Stimulated activated CD8-positive, alpha-beta memory T cell treated with anti-CD3 and anti-CD28 coated beads, Interleukin-7, amount 100 ng/mL, for 4 hours (primary cell): ENCODE measurements around the gene EIF4A3.

Source experiments
- DNase-seq, 2 donors: peaks; one replicate each; pipeline ENCODE4 v3.0.0-alpha.2; 2020; ENCODE audit warnings: low read depth in 2 of 2

Gene EIF4A3

GRCh38 chr17:80137131-80137530 lies 9.8 kb downstream of the EIF4A3 start:
- DNase-seq, result no peak

DNA sequence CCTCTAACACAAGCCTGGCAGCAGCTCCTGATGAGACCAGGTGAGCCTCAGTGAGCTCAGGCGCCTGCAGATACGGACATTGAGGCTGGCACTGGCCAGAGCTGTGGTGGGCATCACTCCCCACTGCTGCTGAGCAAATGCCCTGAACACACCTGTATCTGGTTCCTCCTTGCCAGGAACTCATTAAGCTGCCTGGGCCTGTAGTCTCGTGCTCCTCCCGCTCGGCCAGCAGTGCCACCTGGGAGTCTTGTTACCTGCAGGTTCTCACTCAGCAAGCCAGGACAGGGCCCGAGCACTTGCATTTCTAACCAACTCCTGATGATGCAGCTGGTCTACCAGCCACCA lies 13.3 kb downstream of the EIF4A3 start:
- no peak for DNase-seq

- DNase-seq, result no peak
Measured at GRCh38 chr17:80132906-80133625, 13.9 kb downstream of the EIF4A3 start.

DNA sequence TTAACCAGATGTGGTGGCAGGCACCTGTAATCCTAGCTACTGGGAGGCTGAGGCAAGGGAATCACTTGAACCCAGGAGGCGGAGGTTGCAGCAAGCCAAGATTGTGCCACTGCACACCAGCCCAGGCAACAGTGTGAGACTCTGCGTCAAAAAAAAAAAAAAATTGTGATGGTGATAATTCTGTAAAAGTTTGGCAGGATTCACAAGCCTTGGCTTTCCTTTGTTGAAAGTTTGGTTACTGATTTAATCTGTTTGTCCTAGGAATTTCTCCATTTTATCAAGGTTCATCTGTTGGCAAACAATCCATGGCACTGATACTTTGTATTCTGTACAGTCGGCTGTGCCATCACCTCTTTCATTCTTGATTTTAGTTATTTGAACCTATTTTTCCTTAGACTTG lies 15.9 kb downstream of the EIF4A3 start:
- no peak for DNase-seq

GRCh38 chr17:80129006-80129565 lies 17.8 kb downstream of the EIF4A3 start:
- DNase-seq, result no peak

GRCh38 chr17:80126449-80126715 lies 20.5 kb downstream of the EIF4A3 start:
- DNase-seq, result no peak

- no peak for DNase-seq
Measured at GRCh38 chr17:80125656-80126448, 21.1 kb downstream of the EIF4A3 start.

DNA sequence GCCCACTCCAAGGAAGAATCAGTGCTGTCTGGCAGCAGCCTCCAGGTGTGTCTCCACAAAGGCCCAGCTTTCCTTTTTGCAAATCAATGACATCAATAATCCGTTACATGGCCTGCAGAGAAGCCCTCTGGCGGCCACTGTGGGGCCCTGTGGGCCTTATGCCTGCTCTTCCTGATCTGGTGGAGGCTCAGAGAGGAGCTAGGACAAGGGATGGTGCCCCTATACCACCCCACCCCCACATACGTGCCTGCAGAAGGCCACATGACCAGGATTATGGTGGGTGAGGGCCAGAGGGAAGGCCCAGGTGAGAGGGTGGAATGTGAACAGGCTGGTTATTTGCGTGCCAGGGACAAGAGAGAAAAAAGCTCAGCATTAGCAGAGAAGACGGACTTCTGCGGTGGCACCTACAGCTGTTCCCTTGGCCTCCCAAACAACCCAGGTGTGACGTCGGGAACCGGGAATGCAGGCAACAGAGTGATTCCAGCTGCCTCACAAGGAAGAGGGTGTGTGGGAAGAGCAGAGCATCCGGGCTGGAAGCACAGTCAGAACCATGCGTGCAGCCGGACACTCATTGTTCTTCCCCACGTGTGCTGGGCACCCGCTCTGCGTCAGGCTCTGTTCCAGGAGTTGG lies 22.5 kb downstream of the EIF4A3 start:
- no peak for DNase-seq

DNA sequence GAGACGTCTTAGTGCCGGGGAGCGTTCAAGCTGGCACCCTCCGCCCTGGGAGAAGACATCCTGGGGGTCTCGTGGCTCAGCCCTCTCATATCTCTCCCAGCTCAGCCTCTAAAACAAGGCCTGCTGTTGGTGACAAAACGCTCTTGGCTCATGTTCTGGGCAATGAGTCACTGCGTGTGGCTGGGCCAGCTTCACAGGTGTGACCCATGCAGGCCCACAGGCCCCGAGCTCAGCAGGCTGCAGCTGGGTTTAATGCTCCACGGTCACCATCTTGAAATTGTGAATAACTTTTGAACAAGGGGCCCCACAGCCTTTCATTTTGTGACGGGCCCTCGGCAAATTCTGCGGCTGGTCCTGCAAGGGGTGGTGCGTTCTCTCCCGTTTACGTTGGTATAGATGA lies 23.1 kb downstream of the EIF4A3 start:
- no peak for DNase-seq

GRCh38 chr17:80122926-80123505 lies 23.9 kb downstream of the EIF4A3 start:
- DNase-seq, result no peak

DNA sequence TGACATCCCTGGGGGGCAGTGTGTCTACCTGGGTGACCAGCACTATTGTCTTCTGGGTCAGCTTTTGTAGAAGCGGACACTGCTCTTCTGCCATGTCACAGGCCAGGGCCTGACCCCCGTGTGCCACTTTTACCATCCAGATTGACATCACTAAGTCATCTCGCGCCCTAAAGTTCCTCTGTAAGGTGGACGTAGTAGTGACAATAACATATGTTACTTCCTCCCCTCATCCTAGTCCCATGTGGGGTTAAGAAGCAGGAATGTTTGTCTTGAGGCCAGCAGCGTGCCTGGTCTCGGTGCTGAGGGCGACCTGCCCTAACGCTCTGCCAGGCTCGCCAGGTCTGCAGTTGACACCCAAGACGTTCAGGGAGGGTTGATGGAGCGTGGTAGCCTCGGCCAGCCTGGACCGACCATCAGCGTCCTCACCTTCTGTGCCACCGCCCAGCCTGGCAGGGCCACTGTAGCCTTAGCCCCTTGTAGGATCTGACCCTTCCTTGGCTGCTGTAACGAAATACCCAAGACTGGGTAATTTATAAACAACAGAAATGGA lies 24.8 kb downstream of the EIF4A3 start:
- no peak for DNase-seq

- DNase-seq, result no peak
Measured at GRCh38 chr17:80119839-80120238, 27.1 kb downstream of the EIF4A3 start.

DNA sequence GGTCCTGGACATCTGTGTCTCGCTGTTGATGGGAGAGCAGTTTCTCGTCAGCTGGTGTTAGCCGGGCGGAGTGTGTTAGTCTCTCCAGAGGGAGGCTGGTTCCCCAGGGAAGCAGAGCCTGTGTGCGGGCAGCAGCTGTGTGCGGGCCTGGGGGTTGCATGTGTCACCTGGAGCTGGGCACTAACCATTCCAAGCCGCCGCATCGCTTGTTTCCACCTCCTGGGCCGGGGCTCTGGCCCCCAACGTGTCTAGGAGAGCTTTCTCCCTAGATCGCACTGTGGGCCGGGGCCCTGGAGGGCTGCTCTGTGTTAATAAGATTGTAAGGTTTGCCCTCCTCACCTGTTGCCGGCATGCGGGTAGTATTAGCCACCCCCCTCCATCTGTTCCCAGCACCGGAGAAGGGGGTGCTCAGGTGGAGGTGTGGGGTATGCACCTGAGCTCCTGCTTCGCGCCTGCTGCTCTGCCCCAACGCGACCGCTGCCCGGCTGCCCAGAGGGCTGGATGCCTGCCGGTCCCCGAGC lies 27.6 kb downstream of the EIF4A3 start:
- DNase-seq, result no peak

DNA sequence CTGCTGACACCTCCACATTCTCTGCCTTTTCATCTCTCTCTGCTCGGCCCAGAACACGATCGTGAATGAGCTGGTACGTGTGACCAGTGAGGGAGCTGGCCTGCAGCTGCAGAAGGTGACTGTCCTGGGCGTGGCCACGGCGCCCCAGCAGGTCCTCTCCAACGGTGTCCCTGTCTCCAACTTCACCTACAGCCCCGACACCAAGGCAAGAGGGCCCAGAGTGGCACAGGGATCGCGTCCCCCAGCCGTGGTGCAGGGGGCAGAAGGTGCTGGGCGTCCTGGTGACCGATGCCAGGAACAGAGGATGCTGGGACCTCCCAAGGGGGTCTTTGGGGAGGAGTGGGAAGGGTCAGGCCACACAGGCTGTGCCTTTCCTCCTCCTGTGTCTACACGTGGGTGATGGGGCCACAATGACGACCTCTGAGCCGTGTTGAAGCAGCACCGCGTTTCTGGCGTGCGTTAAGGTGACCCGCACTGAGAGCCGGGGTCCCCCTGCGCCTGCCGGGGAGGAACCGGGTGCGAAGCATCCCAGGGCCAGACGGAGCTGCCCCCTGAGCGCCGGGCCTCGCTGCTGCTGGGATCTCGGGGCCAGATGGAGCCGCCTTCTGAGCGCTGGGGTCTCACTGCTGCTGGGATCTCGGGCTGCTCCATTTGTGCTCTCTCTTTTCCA lies 28.2 kb downstream of the EIF4A3 start:
- no peak for DNase-seq

GRCh38 chr17:80117491-80118401 lies 29.2 kb downstream of the EIF4A3 start:
- DNase-seq, result no peak

GRCh38 chr17:80116921-80117380 lies 30.0 kb downstream of the EIF4A3 start:
- DNase-seq, result no peak

DNA sequence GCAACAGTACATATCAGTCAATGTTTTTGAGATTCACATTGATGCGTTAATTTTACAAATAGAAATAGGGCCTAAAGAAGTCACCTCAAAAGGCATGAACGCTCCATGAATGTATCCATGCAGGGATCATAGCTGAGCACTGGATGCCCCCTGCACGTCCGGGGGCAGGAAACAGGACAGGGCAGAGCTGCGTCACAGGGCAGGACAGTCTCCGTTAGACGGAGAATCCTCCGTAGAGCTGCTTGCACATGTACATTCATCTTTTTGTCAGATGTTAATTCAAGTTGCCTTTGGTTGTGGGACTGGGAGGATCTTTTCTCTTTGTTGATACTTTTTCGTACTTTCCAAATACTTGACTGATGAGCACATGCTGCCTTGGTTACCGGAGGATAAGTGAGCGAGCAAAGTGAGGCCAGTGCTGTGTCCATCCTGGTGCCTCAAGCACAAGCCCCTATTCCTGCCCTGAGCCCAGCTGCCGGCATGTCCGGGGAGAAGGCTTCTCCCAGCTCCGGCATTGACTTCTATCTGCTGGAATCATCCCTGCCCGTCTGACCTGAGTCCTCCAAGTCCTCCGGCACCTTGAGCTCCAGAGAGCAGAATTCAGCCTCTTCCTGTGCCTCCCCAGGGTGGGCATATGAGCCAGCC lies 30.5 kb downstream of the EIF4A3 start:
- DNase-seq, result no peak

DNA sequence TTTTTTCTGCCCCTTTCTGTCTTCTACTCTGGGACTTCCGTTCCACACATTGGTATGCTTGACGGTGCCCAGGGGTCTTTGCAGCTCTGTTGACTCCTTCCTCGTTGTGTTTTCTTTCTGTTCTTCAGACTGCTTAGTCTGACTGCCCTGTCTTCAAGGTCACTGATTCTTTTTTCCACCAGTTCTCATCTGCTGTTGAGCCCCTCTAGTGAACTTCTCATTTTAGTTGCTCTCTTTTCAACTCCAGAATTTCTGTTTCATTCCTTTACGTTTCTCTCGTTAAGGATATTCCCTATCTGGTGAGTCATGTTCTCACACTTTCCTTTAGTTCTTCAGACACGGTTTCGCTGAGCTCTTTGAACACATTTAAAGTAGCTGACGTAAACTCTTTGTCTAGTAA lies 31.8 kb downstream of the EIF4A3 start:
- DNase-seq, result no peak

DNA sequence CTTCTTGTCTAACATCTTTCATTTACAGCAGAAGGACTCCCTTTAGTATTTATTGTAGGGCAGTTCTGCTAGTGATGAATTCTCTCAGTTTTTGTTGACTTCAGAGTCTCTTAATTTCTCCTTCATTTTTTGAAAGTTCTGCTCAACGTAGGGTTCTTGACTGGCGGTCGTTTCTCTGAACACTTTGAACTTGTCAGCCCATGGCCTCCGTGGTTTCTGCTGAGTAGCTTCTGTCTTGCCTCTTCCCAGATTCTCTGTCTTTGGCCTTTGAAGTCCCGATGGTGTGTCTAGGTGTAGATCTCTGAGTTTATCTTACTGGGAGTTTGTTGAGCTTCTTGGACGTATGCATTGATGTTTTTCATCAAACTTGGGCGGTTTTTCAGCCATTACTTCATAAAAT lies 32.2 kb downstream of the EIF4A3 start:
- no peak for DNase-seq

GRCh38 chr17:80113033-80113484 lies 33.9 kb downstream of the EIF4A3 start:
- DNase-seq, result no peak
